ENCODE measurements around the gene SPTSSA.
"Not testable (repeated sequence)": the region's sequence is repeated elsewhere in the genome, so short reads cannot be mapped to it uniquely, and the experiment has no call there.

SPTSSA gene, protein sequence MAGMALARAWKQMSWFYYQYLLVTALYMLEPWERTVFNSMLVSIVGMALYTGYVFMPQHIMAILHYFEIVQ

DNA sequence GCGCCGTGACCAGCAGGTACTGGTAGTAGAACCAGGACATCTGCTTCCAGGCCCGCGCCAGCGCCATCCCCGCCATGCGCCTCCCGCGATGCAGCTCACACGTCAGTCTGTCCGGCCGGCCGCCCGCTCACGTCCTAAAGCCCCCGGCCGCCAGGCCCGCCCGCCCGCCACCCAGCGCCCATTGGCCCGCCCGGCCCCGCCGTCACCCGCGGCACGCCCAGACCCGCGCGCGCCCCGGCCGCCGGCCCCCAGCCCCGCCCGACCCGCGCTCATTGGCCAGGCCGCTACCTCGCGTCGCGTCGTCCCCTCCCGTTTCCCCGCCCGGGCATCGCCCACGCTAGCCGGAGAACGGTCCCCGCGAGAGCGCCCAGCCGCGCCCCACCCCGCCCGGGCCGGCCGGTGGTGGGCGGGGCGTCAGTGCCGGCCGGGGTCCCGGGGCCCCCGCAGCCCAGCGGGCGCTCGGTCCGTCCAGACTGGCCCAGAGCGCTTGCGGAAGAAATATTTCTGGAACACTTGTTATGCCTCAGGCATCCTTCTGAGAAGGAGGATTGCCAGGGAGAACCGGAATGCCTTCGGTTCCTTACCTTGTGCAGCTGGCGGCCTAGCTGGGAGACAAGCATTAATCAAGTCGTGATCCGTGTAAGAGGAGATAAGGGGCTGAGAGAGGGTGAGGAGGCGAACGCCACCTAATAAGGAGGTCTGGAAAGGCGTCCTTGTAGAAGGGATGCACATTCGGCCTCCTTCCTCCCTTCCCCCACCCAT is at the start of gene SPTSSA:
Gene SPTSSA, minus strand, starts transcription at position 109 of the 762 bp plus-strand sequence. Its CDS starts 33 bp downstream, at position 76.
- TF ChIP-seq, protein P1, sequence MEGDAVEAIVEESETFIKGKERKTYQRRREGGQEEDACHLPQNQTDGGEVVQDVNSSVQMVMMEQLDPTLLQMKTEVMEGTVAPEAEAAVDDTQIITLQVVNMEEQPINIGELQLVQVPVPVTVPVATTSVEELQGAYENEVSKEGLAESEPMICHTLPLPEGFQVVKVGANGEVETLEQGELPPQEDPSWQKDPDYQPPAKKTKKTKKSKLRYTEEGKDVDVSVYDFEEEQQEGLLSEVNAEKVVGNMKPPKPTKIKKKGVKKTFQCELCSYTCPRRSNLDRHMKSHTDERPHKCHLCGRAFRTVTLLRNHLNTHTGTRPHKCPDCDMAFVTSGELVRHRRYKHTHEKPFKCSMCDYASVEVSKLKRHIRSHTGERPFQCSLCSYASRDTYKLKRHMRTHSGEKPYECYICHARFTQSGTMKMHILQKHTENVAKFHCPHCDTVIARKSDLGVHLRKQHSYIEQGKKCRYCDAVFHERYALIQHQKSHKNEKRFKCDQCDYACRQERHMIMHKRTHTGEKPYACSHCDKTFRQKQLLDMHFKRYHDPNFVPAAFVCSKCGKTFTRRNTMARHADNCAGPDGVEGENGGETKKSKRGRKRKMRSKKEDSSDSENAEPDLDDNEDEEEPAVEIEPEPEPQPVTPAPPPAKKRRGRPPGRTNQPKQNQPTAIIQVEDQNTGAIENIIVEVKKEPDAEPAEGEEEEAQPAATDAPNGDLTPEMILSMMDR (conservative IDR thresholded peaks at IDR 0.05), result no peak
- peak within 1 kb of the TSS; percentile 83 for H3K27ac ChIP-seq

DNA sequence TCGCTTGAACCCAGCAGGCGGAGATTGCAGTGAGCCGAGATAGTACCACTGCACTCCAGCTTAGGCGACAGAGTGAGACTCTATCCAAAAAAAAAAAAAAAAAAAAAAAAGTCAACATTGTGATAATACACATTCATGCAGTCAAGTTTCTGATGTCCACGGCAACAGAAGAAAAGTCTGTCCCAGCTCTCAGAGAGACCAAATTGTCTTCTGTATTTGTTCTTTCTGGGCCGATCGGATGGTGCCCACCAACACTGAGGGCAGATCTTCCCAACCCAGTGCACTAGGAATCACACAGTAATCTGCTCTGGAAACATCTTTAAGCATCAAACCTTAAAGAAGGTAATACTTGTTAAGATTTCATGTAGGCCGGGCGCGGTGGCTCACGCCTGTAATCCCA is 45.8 kb upstream of the SPTSSA start:
- H3K27ac ChIP-seq, result no peak overlapping the region
- TF ChIP-seq, protein P1 (conservative IDR thresholded peaks at IDR 0.05), result no peak

DNA sequence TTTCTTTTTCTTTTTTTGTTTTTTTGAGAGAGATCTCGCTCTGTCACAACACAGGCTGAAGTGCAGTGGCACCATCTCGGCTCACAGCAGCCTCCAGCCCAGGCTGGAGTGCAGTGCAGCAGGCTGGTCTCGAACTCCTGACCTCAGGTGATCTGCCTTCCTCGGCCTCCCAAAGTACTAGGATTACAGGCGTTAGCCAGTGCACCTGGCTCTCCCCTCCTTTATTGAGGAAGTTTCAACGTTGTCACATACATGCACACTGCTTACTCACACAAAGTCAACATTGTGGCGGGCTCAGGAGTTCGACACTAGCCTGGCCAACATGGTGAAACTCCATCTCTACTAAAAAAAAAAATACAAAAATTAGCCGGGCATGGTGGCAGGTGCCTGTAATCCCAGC is 45.4 kb upstream of the SPTSSA start:
- H3K27ac ChIP-seq, result no peak overlapping the region
- TF ChIP-seq, protein P1 (conservative IDR thresholded peaks at IDR 0.05), result no peak

DNA sequence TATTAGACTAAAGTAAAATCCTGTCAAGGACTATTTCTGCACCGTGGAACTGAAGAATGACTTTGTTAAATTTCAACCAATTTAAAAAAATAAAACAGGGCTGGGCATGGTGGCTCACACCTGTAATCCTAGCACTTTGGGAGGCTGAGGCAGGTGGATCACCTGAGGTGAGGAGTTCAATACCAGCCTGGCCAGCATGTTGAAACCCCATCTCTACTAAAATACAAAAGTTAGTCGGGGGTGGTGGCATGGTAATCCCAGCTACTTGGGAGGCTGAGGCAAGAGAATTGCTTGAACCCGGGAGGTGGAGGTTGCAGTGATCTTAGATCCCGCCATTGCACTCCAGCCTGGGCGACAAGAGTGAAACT is 43.1 kb upstream of the SPTSSA start:
- H3K27ac ChIP-seq, result not testable (repeated sequence)

DNA sequence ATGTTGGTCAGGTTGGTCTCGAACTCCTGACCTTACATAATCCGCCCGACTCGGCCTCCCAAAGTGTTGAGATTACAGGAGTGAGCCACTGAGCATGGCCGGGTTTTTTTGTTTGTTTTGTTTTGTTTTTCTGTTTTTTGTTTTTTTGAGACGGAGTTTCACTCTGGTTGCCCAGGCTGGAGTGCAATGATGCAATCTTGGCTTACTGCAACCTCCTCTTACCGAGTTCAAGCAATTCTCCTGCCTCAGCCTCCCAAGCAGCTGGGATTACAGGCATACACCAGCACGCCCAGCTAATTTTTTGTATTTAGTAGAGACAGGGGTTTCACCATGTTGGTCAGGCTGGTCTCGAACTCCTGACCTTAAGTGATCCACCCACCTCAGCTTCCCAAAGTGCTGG is 42.0 kb upstream of the SPTSSA start:
- H3K27ac ChIP-seq, result not testable (repeated sequence)

DNA sequence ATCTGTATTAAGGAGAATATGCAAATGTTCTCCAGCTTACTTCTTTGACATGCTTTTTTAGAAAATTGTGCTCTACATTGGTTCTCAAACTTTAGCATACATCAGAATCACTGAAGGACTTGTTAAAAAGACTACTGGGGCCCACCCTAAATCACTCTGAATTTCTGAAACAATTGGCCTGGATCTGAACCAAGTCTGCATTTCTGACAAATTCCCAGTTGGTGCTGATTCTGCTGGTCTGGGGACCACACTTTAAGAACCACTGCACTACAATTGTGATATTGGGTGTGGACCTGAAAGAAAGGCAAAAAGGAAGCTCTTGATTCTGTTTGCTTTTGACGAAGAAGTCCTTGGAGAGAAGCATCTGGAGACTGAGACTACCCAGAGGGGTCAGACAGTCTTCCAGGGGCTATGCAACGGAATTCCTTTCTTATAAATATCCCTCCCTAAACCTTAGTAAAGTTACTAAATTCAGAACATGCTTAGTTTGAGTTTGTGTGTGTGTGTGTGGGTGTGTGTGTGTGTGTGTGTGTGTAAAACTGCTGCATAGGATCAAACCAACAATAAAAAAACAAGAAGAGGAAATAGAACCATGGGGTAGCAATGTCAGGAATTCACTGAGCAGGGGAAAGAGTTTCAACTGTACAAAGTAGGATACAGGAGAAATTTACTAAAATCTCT is 40.6 kb upstream of the SPTSSA start:
- TF ChIP-seq, protein P1 (conservative IDR thresholded peaks at IDR 0.05), result no peak
- no peak overlapping the region for H3K27ac ChIP-seq

DNA sequence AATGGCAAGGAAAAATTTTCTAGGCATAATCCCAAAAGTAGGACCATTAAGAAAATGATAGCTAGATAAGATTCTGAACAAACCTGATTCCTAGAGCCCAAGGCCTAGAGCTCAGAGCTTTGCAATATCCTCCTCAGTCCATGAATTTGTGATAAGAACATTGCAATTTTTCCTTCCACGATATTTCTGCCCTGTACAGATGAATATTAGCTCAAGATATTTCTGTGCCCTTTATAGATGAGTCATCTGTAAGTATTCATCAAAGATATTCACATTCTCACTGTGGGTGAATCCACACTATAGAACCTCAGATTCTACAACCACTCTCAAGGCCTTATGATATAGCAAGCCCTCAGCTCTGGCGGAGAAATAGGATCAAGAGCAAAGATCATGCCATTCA is 40.0 kb upstream of the SPTSSA start:
- no peak overlapping the region for H3K27ac ChIP-seq
- TF ChIP-seq, protein P1 (conservative IDR thresholded peaks at IDR 0.05), result no peak

DNA sequence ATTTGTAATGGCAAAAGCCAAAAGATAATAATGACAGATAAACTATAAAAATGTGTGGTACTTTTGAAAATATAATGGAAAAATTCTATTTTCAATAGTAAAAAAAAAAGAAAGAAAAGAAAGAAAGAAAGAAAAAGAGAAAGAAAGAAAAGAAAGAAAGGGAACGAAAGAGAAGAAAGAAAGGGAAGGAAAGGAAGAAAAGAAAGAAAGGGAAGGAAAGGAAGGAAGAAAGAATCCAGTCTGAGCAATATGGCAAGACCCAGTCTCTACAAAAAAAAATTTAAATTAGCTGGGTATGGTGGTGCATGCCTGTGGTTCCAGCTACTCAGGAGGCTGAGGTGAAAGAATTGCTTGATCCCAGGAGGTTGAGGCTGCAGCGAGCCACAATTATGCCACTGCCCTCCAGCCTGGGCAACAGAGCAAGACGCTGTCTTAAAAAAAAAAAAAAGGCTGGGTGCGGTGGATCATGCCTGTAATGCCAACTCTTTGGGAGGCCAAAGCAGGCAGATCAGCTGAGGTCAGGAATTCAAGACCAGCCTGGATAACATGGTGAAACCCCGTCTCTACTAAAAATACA is 39.1 kb upstream of the SPTSSA start:
- TF ChIP-seq, protein P1 (conservative IDR thresholded peaks at IDR 0.05), result no peak
- no peak overlapping the region for H3K27ac ChIP-seq
